SU-DHL-6 (cell line): ENCODE results near the gene FERMT3.

Source experiments
- EZH2phosphoT487 ChIP-seq: fragments of 200-600 bp; sonication (generic), shearing (Covaris generic); conservative IDR thresholded peaks from 2 replicates; pipeline ENCODE4 v1.6.1; 2018; ENCODE audit warnings: mild to moderate bottlenecking, antibody characterized with exemption, low read length, moderate library complexity, mixed read lengths
- TF ChIP-seq, protein P1 (sequence below): fragments of 200-600 bp; sonication (generic); IDR thresholded peaks from one replicate; pipeline ENCODE4 v1.5.1; 2017; ENCODE audit warnings: antibody characterized with exemption, mild to moderate bottlenecking, low read length, moderate library complexity; ENCODE audit not compliant: insufficient read depth, poor library complexity, severe bottlenecking

DNA sequence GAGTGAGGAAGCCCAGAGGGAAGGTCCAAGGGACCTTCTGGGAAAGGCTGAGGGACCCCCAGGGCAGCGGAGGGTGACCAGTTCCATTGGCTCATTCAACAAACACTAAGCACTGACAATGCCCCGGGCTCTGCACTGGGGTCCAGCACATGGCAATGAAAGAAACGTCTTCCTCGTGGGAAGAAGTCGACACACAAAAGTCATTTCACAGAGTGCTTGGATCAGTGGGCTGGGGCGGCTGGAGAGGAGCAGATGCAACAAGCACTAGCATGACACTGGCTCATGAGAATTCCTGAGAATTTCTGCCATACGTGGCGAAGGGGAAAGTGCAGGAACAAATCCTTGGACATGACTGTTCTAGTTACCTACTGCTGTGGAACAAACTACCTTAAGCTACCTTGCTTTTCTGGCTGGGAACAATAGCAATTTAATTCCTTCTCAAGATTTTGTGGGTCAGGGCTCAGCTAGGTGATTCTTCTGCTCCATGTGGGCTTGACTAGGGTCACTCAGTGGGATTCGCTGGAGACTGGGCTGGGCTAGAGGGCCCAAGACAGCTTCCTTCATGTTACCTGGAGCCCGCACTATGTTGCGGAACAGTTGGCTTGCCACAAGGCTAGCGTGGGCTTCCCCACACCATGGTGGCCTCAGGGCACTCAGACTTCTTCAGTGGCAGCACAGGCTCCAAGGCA lies 27.4 kb upstream of the FERMT3 start:
- TF ChIP-seq, protein P1, sequence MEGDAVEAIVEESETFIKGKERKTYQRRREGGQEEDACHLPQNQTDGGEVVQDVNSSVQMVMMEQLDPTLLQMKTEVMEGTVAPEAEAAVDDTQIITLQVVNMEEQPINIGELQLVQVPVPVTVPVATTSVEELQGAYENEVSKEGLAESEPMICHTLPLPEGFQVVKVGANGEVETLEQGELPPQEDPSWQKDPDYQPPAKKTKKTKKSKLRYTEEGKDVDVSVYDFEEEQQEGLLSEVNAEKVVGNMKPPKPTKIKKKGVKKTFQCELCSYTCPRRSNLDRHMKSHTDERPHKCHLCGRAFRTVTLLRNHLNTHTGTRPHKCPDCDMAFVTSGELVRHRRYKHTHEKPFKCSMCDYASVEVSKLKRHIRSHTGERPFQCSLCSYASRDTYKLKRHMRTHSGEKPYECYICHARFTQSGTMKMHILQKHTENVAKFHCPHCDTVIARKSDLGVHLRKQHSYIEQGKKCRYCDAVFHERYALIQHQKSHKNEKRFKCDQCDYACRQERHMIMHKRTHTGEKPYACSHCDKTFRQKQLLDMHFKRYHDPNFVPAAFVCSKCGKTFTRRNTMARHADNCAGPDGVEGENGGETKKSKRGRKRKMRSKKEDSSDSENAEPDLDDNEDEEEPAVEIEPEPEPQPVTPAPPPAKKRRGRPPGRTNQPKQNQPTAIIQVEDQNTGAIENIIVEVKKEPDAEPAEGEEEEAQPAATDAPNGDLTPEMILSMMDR: no peak
- no peak for TF ChIP-seq EZH2phosphoT487
